Activated T-cell treated with anti-CD3 and anti-CD28 coated beads for 4 hours (primary cell): ENCODE measurements around the gene RICTOR.
A peak's percentile ranks its signal among the peaks of the same experiment; 100 is the strongest.
"Not testable (repeated sequence)": the region's sequence is repeated elsewhere in the genome, so short reads cannot be mapped to it uniquely, and the experiment has no call there.

Source experiments
- DNase-seq: peaks from one replicate; pipeline ENCODE4 v3.0.0-alpha.2; 2020

Gene RICTOR

GRCh38 chr5:39005566-39006232 lies 68.5 kb downstream of the RICTOR start:
- no peak for DNase-seq

GRCh38 chr5:39001683-39002082 lies 72.5 kb downstream of the RICTOR start:
- DNase-seq = no peak

GRCh38 chr5:38999037-38999436 lies 75.2 kb downstream of the RICTOR start:
- no peak for DNase-seq

GRCh38 chr5:38997591-38997990 lies 76.6 kb downstream of the RICTOR start:
- no peak for DNase-seq

GRCh38 chr5:38996123-38996522 lies 78.1 kb downstream of the RICTOR start:
- no peak for DNase-seq

GRCh38 chr5:38994324-38994927 lies 79.8 kb downstream of the RICTOR start:
- DNase-seq = peak; percentile 7

GRCh38 chr5:38989974-38990719 lies 84.1 kb downstream of the RICTOR start:
- DNase-seq = not testable (repeated sequence)

- DNase-seq = no peak
These were observed 88.2 kb downstream of the RICTOR start for GRCh38 chr5:38985909-38986452.

GRCh38 chr5:38979535-38979934 lies 94.7 kb downstream of the RICTOR start:
- no peak for DNase-seq

GRCh38 chr5:38978036-38978435 lies 96.2 kb downstream of the RICTOR start:
- DNase-seq = no peak

GRCh38 chr5:38968665-38969064 lies 105.5 kb downstream of the RICTOR start:
- no peak for DNase-seq

- DNase-seq = no peak
These were observed 112.5 kb downstream of the RICTOR start for GRCh38 chr5:38961691-38962090.

- DNase-seq = no peak
These were observed 120.7 kb downstream of the RICTOR start for GRCh38 chr5:38953426-38954012.

- DNase-seq = no peak
These were observed 125.7 kb downstream of the RICTOR start for GRCh38 chr5:38948501-38948900.

GRCh38 chr5:38944282-38944681 lies 129.9 kb downstream of the RICTOR start:
- DNase-seq = no peak

GRCh38 chr5:38941912-38942311 lies 132.3 kb downstream of the RICTOR start:
- no peak for DNase-seq

GRCh38 chr5:38940230-38940858 lies 133.9 kb downstream of the RICTOR start:
- no peak for DNase-seq

- DNase-seq = no peak
These were observed 135.2 kb downstream of the RICTOR start for GRCh38 chr5:38938973-38939372.

- DNase-seq = no peak
These were observed 135.8 kb downstream of the RICTOR start for GRCh38 chr5:38938424-38938823.

GRCh38 chr5:38936269-38936668 lies 137.9 kb downstream of the RICTOR start:
- DNase-seq = no peak

- no peak for DNase-seq
These were observed 138.8 kb downstream of the RICTOR start for GRCh38 chr5:38935437-38935836.

GRCh38 chr5:38932854-38933408 lies 141.3 kb downstream of the RICTOR start:
- no peak for DNase-seq

GRCh38 chr5:38931731-38932130 lies 142.5 kb downstream of the RICTOR start:
- DNase-seq = no peak
